HG03442 (cell line): ENCODE measurements around the gene FGGY.
A peak's percentile ranks its signal among the peaks of the same experiment; 100 is the strongest.

Source experiments
- ATAC-seq: cut with Tn5 transposase; IDR thresholded peaks from one replicate; pipeline ENCODE4 v1.9.1; 2021; ENCODE audit warnings: mild to moderate bottlenecking, moderate library complexity; ENCODE audit not compliant: unreplicated experiment

Gene FGGY

DNA sequence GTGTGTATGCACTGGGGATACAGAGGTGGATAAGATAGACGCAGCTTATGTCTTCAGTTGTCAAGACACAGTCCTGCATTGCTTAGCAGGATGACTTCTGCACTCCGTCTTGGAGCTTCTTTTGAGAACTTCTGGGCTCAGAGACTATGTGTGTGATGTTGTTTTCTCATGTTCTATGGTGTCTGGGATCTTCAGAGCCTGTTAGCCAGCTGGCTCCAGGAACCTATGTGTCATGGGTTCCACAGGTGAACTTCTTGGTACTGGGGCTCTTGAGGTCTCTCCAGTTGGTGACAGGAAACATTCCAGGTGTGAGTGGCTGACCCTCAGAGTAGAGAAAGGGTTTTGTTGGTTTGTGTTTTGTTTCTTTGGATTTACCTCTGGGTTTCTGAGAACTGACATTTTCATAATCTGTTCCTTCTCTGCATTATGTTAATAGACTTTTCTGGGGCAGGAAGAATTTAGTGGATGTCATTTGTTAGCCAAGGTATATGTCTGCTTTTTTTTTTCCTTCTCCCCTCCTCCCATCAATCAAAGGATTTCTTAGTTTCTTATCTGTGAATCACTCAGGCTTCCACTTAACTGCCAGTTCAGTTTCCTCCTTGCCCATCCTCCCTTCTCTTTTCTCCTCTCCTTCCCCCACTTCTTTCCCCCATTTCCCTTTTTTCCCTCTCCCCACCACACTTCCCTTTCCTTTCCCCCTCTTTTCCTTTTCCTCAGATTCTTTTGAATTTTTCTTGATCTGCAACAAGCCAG is 18.1 kb downstream of the FGGY start:
- no peak for ATAC-seq

DNA sequence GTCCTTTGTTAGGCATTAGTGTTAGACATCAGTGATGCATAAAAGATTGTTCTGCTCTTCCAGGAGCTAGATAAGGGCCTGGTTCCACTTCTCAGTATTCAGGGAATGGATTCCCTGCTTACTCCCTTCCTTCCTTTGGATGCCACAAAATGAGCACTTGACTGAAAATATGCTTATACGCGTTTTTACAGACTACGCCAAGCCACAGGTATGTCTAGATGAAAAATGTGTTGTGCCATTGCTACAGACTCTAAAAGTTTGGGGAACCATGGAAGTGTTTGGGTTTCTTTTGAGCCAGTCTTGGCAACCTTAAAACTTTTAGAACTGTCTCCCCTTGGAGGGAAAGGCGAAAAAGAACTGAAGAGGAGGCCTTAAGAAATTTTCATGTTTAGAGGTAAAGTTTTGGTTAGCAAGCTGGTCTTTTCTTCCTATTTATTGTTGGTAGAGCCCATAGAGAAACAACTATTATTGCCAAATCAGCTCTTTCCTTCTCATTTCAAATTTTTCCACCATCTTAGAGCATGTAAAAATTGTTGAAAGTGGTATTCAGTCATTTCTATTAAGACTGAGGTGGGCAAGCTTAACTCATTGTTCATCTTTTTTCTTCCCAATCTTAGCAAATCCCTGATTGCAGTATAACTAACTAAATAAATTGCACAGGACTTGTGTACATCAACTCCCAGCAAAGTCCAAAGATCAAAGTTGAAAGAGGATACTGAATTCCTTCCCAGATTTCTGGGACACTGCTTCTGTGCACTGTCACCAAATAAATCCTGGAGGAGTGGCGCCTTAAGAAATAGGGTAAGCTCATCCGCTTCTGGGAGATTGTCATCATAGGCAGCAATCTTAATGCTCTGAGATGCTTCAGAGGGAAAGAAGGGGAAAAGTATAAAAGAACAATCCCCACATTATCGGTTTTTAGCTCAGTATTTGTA is 18.9 kb downstream of the FGGY start:
- ATAC-seq, result no peak

DNA sequence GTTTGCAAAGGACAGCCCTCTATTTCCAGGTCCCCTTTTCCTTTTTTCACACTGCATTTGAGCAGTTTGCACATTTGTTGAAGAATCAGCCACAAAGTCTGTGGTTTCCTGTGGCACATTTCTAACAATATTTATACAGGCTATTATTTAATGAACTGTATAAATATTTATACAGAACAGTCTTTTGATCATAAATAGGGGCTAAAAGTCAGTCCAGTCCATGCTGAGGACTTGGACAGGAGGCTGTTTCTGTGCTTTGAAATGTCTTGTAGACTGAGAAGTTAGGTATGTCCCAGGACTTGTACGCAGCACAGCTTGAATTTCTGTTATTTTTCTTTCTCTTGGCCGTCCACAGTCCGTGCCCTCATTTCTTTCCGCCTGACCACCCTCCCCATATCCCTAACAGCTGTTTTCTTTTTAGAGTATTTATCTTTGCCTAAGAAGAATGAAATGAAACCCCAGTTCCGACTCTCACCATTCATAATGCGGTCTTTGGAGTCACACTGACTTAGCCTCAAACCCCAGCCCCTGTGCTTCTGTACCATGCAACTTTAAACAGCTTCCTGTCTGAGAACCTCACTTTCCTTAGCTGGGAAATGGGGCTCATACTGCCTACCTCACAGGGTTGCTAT is 19.7 kb downstream of the FGGY start:
- ATAC-seq, result no peak

DNA sequence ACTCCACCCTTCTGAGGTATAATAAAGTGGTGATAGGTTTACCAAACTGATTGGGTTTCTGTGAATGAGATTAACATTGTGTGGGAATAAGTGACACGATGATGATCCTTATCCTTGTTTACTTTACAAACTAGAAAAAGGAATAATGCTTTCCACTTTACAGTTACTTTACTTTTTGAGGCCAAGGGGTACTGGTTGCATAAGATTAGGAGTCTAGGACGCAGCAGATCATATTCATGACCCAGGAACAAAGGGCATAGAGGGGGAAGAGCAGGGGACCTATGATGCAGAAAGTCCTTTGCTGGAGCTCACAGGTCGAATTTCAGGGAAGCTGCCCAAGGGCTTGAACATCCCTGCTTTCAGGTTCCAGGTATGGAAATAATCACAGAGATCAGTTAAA is 20.4 kb downstream of the FGGY start:
- ATAC-seq, result no peak

DNA sequence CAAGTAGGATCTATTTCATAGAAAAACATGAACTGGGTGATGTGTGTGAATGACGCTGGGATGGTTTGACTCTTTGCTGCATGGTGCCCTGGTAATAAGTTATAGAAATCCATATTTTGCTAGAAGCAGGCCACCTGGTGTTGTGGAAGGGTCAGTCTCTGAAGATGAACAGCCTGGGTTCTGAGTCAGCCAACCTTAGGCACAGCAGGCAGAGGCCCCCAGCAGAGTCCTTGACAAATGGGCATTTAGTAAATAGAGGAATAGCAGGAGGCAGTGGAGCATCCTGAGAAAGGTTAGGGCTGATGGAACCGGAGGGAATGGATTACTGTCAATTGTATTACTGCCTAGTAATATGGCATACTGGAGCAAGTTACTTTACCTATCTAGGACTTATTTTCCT is 20.9 kb downstream of the FGGY start:
- no peak for ATAC-seq

DNA sequence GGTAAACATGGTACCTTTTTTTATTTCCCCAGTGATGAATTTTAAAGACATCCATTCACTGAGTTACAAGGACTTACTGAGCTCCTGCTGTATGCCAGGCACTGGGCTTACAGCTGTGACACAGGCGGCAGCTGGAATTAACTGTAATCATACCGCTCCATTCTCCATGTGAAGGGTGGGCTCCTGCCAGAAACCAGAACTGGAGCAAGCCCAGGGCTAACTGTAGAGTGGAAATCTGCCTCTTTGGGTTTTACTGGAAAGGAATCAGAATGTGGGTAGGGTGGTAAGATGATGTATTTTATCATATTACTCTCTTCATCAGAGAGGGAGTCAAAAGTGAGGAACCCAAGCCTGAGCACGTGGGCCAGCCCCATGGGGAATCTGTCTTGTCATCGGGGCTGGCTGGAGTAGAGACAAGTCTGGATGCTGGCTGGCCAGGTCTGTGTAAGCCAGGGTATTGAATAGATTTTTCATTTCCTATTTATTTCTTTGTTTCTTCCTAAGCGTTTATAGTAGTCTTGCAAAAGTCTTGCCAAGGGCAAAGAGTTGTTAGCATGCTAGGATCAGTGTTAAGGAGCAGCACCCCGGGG is 21.5 kb downstream of the FGGY start:
- ATAC-seq, result no peak

DNA sequence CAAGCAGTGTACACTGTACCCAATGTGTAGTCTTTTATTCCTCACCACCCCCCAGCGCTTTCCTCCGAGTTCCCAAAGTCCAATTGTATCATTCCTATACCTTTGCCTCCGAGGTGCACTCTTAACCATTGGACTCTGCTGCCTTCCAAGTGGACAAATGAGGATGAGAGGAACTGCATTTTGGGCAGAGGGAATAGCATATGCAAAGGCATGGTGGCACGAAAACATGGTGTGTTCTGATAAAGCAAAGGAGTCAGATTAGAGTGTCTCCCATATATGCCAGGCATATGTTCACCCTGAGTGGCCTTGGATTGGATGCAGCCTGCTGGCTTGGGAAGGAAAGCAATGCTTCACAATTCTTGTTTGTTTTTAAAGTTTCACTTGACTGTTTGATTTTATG is 25.5 kb downstream of the FGGY start:
- no peak for ATAC-seq

DNA sequence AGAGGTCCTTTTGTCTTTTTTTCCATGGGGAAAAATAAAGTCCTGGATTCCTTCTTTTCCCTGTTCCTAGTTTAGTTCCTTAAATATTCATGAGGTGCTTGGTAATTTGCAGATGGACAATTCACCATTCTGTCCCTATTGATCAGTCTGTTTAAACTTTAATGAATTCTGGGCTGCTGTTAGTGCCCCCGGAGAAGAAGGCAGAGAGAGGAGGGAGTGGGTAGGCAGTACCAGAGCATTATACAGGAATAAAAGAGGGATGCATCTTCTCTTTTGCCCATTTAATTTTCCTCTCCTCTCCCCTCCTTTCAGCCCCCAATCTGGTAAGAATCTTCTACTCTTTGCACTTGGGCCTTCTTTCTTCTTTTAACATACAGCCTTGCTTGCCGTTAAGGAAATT is 25.9 kb downstream of the FGGY start:
- ATAC-seq, result no peak

DNA sequence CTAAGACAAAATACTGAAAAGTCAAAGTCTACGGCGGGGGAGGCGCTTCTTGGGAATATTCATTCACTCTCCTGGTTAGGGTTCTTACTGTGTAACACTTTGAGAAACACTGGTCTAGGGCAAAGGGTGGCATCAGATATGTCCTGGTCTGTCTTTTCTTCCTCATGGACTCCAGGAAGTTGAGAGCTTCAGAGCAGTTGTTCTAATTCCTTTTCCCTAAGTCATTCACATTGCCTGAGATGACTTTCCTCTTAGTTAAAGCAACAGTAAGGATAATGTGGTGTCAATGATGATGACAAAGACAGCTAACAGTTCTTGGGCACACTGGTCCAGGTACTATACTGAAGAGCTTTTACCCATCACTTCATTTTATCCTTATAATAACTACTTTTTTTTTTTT is 27.0 kb downstream of the FGGY start:
- no peak for ATAC-seq

DNA sequence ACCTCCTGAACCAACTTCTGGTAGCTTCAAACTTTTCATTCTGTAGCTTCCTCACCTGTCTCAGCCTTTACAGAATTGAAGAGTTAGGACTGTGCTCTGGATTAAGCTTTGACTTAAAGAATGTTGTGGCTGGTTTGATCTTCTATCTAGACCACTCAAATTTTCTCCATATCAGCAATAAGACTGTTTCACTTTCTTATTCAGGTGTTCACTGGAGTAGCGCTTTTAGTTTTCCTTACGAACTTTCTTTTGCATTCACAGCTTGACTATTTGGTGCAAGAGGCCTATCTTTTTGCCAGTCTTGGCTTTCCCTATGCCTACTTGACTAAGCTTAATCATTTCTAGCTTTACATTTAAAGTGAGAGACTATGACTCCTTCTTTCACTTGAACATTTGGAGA is 31.5 kb downstream of the FGGY start:
- peak; percentile 44 for ATAC-seq

DNA sequence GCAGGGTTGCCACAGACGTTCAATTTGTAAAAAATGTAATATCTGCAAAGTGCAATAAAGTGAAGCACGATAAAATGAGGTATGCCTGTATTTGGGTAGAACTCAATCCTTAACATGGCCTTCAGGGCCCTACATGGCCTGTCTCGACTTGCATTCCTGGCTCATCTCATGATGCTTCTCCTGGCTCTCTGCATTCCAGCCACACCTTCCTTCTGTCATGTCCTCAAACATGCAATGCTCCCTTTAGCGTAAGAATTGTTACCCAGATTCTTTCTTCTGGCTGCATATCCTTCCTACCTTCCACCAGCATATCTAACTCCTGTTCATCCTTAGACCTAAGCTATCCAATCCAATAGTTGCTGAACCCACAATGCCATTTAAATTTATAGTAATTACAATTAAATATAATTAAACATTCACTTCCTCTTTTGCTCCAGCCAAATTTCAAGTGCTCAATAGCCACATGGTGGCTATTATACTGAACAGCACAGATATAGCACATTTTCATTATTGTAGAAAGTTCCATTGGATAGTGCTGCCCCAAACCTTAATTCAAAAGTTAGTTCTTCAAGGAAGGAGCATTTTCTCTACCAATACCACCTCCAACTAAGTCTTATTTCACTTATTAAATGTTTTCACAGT is 32.6 kb downstream of the FGGY start:
- ATAC-seq, result no peak

DNA sequence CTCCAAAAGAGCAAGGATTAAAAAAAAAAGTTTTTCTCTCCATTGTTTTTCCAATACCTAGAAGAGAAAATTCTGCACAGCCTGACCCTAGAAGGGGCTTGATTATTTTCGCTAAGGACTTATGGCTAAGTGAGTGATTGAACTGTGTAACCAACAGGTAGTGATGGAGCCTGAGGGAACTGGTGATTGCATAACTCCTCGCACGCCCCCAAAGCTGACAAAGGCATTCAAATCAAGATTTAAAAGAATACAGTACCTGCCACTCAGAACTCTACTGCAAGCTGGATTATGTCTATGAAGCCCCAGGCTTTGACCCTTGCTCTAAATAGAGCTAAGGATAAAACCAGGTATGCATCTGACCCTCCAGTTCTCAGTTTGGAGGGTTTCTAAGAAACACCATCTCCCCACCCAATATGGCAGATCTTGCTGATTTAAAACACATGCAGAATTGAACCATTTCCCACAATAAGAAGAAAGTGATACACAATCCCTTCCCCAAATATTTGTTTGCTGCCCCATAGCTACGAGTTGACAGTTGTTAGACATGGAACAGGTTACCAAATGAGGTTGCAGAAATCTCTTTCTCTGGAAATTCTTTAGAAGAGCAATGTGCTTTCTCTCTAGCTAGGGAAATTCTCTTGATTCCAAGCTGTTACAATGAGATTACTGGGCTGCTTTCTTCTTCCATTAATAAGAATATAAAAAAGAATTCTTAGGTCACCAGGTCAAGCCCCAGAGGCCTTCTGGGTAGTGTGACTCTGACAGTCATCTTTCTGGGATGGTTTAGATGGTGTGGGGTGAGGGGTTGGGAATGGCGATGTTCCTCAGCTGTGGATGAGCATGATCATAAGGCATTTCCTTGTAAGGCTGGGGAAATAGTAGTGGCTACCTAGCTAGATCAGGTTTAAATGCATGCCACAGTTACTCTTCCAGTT is 35.1 kb downstream of the FGGY start:
- ATAC-seq, result no peak

DNA sequence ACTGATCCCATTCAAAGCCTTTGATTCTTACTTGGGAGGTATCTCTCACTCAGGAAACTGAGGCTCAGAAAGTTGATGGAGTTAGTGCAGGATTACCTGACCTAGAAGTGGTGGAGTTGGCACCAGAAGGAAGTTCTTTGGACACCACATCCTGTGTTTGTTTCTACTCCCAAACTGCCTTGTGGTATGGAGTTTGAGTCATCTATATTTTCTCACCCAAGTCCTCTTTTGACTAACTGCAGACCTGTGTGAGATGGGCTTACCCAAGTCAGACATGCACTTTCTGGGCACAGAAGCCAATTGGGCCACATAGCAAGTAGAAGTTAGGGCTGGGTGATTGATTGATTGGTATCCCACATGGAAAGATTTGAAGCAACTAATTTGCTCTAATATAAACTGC is 36.1 kb downstream of the FGGY start:
- ATAC-seq, result peak; percentile 83

DNA sequence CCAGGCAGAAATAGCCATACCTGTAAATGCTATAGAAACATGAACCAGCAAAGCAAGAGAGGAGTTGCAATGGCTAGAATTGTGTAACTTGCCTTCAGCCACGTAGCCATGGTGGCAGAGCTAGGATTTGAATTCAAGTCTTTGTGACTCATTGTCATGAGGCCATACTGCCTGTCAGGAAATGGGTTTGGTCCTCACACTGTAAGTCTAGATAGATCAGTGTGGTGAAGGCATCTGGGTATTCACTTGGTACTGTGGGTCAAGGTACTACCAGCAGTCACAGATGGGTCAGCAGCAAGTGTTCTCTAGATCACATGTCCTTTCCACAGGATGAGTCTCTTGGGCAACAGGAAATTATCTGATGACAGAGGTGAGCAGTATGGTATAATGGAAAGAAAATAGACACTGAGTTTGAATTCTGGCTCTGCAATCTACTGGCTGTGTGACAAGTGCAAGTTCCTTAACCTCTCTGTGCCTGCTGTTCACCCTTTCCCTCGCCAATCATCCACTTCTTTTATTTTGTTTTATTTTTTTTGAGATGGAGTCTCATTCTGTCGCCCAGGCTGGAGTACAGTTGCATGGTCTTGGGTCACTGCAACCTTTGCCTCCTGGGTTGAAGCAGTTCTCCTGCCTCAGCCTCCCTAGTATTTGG is 36.9 kb downstream of the FGGY start:
- no peak for ATAC-seq

DNA sequence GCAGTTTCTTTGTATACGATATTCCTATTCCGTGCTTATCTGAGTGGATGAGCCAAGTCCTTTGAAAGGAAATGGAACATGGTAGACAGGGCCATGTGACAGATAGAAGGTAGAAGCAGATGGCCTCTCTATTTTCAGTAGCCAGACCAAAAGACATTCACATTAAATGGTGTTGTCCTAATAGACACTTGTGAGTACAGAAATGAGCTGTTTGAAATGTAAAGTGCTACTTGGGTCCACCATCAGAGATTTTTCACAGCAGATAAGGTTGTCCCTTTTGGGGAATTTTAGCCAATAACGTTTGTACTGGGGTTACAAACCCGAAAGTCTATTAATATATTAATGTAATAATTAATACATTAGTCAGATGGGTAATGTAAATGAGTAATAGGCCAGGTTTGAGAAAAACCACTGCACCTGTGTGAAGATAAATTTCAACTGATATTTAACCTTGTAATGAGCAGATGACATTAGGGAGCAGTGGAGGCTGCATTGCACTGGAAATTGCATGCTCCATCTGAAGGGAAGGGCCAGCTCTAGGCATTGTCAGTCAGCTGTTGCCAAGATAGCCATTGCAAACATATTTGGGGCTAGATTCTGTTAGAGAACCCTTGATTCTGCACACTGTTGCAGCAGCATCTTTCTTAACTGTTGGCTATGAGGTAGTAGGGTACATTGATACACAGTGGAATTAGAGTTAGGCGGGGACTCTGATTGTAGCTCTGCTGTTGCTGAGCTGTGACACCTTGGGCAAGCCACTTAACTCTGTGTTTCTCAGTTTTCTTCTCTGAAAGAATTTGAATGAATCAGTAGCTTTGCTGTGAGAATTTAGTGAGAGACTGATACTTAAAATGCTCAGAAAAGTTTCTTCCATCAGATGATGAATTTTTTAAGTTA is 43.8 kb downstream of the FGGY start:
- ATAC-seq, result no peak

DNA sequence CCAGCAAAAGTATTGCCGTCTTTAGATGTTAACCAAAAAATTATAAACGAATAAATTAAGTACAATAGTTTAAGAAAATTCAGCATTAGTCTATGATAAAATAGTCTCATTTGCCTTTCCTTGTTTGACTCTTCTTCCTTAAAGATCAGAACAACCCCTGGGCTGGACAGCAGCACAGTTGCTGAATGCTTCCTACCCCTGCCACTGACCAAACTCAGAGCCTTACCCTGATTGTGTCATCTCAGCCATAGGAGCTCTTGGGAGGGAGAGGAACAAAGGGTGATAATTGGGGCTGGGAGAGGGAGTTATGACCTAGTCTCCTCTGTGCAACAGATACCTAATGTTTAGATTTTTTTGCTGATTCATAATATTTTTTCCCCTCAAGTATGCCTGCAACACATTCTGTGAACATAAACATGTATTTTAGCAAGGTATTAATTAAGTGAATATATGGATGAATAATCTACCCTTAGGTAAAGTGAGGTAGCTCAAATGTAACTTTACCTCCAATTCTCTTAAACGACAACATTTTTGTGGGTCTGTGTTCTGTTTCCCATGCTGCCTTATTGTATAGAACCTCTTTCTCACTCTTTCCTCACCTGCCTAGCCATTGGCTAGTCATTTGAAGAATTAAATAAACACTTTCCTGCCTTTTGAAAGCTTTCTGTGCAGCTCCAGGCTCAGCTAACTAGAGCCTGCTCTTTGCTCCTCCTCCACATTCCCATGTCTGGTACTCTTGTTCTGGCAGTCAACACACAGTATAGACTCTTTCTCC is 46.1 kb downstream of the FGGY start:
- no peak for ATAC-seq

DNA sequence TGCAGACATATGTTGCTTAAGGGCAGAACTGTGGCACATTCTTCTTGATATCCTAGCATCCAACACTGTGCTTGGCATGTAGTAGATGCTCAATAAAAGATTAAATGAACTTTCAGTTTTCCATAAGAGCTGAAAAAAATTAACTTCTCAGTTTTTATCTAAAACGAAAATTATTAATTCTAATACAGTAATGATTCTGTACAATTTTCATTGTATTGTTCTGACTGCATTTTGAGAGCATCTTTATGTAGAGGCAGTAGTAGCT is 46.6 kb downstream of the FGGY start:
- no peak for ATAC-seq

DNA sequence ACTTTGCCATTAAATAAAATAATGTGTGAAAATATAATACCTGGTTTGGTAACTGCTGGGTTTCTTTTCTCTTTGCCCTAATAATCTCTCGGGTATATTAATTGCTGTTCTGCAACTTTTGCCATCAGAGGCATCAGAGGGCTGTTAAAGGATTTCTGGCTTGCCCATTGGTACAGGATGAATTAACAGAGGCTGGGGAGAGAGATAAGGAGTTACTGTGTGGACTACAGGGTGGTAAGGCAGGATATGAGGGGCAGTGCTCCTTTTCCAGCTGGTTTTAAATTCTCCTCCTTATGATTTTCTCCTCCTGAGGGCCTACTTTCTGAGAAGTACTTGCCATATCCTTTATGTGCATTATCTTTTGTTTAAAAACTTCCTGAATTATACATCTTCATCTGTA is 48.3 kb downstream of the FGGY start:
- no peak for ATAC-seq
